Hematopoietic multipotent progenitor cell (in vitro differentiated cells): ENCODE data around the gene CADM3. TPM values are rescaled to one million over a fixed set of nuclear protein-coding genes. Genes with fewer than 3 reads are reported as not detected.

Source experiments
- DNase-seq, 3 donors: peaks; one replicate each; pipeline ENCODE4 v3.0.0-alpha.2; 2011 to 2015; ENCODE audit warnings: low read depth in 2 of 3, low spot score in 2 of 3
- total RNA-seq: library from RNA; depleted of rRNA; stranded (reverse); fragments of >200 nt; gene quantifications from one replicate; pipeline ENCODE4 v1.2.3, GENCODE V29; 2012

Gene CADM3
- total RNA-seq, 1 donor: not detected

GRCh38 chr1:159172614-159173291 lies 1.3 kb downstream of the CADM3 start:
- no peak for DNase-seq

DNA sequence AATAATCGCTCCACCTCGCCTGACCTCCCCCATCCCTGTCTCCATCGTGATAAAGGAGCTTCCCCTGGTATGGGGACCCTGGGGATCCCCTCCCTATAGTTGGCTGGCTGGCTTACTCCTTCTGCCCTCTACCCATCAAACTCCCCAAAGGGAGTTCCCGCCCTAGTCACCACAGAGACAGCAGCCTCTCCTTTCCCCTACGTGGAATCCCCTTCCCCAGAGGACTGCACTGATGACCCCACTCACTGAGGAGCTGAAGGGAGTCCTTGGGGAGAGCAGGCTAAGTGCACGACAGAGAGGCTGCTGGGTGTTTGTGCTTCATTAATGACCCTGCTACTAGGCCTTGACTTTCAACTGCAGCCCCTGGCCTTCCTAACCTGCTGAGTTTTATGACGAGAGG lies 1.9 kb downstream of the CADM3 start:
- DNase-seq: no peak

DNA sequence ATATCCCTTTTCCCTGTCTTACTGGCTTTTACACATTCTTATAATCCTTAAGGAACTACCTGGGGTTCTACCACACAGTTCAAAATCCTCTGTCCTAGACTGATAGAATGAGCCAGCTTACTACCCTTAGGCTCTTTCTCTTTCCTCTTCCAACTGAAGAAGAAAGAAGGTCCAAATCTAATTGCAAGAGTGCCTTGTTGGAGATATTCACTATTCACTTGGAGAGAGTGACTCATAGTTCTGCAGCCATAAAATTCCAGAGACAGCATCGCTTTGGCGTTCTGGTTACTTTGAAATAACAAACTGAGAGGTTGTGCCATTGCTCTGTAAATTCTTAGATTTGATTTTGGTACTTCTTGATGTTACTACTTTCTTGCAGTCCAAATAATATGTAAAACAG lies 4.2 kb downstream of the CADM3 start:
- no peak for DNase-seq

GRCh38 chr1:159177272-159177907 lies 6.0 kb downstream of the CADM3 start:
- DNase-seq: peak in 2 of 3 donors; percentile 80 to 92

- DNase-seq: no peak
Measured at GRCh38 chr1:159179906-159180305, 8.5 kb downstream of the CADM3 start.

- DNase-seq: no peak
Measured at GRCh38 chr1:159180516-159180915, 9.1 kb downstream of the CADM3 start.

GRCh38 chr1:159181328-159182024 lies 10.1 kb downstream of the CADM3 start:
- no peak for DNase-seq

GRCh38 chr1:159184201-159184600 lies 12.8 kb downstream of the CADM3 start:
- DNase-seq: no peak

DNA sequence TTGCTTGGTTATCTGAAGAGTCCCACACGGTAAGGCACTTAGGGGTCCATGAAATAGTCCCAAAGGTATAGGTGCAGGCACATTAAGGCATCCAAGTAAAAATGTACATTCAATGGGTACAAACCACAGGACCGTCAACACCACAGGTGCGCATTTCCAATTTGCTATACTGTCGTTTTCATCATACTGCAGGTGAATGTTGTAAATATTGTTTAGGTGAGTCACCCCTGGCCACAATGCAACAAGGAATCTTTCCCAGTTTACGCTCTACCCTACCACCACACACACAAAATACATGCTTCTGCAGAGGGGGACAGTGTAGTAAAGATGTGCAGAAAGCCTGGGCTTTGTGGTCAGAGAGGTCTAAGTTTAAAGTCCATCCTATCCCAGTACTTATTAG lies 13.7 kb downstream of the CADM3 start:
- no peak for DNase-seq

GRCh38 chr1:159187033-159187432 lies 15.6 kb downstream of the CADM3 start:
- no peak for DNase-seq

DNA sequence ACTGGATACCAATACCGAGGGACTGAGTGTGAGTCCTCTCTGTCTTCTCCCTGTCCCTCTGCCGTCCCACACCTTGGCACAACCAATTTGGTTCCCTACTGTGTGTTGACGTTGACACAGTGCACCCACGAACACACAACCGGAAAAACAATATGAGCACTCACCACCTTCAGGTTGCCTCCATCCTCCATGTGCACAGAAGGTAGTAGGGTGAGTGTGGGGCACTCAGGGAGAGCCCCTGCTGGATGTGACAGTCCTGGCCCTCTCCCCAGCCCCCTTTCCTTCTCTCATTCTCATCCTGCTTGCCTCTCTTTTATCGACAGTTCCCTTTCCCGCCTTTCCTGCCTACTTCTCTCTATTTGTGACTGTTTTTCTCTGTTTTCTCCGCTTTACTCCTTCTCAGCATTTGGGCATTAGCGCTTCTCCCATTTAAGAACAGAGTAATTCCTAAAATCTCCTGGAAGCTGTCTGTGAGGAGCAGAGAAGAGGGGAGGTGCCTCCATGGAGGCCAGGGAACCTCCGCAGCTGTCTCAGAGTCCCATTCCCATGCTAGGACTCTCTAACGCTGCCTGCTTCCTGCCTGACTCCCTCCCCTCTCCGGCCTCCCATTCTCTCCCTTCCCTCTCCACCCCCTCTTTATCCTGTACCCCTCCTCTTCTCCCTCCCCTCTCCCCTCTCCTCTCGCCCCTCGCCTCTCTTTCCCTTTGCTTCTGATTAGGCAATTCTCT lies 16.4 kb downstream of the CADM3 start:
- DNase-seq: no peak

DNA sequence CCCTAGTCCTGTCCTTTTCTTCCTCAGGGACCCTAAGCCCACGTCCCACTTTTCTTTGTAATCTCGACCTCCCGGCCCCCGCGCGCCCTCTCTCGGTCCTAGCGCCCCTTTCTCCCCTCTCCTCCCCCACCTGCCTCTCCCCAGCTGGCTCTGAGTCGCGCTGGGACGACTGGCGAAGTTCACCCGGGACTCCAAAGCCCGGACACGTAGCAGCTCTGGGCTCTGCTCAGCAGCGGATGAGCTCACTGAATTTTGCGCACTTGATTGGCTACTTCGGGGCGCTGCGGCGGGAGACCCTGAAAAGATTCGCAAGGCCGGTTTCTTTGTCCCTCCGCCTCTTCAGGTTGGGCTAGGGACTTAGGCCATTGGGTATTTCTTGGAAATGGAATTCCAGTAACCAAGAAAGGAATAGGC lies 17.0 kb downstream of the CADM3 start:
- peak in 2 of 3 donors; percentile 43 to 72 for DNase-seq

DNA sequence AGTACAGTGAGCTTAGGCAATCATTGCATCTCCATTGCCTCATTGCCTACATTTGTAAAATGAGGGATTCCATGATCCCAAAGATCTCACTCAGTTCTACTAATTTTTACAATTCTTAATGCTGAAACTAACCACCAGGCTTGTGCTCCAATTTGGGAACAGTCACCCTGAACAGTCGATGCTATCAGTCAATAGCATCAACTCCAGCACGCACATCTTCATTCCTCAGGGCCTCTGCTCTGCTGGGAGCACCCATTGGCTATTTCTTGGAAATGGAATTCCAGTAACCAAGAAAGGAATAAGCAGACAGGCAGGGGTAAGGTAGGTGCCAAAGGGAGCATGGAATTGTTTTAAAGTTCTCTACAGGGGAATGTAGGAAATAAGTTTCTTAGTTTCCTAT lies 19.0 kb downstream of the CADM3 start:
- no peak for DNase-seq

DNA sequence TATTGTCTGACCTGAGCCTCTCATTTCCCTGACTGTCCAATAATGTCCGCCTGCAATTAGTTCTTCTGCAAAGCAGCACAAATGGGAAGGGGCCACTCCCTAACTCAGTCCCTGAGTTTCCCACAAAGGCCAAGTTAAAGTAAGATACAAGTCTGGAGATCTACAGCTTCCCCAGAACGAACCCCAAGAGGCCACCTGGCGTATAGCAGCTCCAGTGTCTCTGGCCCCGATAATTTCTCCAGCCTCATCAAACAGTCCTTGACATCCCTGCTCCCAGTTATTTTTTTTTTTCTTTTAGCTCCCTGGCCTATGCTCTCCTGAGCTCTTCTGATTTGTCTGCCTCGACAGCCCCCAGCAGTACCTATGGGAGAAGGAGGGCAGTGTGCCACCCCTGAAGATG lies 25.1 kb downstream of the CADM3 start:
- DNase-seq: no peak

DNA sequence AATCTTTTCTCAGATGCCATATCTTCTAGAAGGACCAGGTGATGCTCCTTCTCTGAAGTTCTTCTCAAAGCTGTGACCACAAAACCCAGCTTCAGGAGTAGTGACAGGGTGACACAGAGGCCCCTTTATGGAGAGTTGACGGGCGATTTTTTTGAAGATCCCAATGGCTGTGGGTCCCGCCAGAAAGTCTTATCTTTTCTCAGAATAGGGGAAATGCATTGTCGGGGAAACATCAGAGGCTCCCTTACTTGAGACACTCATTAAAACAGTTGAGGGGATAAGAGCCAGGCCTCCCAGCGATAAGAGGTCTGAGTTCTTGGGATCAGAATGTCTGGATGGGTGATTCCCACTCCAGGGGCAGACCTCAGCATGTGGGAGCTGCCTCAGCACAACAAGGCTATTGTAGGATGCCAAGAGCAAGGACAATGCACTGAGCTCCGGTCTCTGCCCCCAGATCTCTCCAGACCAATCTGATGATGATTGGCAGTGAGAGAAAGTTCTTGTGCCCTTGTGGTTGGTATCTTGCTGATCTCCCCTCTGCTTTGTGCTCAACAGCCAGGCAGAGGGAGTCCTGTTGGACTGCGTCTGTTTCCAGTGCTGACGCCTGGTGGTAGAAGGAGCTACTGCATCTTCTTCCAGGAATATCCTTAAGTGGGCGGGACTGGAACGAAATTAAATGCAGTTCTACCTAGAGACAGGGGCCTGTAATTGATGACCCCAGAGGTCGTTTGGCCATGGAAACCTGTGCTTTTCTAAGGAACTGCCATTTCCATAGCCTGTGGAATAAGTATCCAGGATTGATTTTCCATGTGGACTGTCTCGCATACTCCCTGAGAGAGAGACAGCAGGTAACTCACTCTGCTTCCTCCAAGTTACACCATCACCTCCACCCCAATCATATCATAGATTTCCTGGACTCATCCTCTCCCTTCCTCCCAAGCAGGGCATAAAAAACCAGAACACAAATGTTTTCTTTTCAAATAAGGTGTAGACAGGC lies 26.4 kb downstream of the CADM3 start:
- peak in 2 of 3 donors; percentile 69 to 83 for DNase-seq

- no peak for DNase-seq
Measured at GRCh38 chr1:159199901-159200300, 28.5 kb downstream of the CADM3 start.

DNA sequence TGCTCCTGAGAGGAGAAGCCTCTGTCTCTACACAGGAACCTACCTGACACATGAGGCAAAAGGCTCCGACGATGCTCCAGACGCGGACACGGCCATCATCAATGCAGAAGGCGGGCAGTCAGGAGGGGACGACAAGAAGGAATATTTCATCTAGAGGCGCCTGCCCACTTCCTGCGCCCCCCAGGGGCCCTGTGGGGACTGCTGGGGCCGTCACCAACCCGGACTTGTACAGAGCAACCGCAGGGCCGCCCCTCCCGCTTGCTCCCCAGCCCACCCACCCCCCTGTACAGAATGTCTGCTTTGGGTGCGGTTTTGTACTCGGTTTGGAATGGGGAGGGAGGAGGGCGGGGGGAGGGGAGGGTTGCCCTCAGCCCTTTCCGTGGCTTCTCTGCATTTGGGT lies 29.4 kb downstream of the CADM3 start:
- DNase-seq: peak in 2 of 3 donors; percentile 45 to 56

- no peak for DNase-seq
Measured at GRCh38 chr1:159201642-159202041, 30.2 kb downstream of the CADM3 start.

GRCh38 chr1:159203610-159204009 lies 32.2 kb downstream of the CADM3 start:
- no peak for DNase-seq
